ENCODE data around the gene RFESD. TPM values are rescaled to one million over a fixed set of nuclear protein-coding genes. Genes with fewer than 3 reads are reported as not detected.
"Not testable (repeated sequence)": the region's sequence is repeated elsewhere in the genome, so short reads cannot be mapped to it uniquely, and the experiment has no call there.

The RFESD gene
- total RNA-seq, 1 donor from 2014 or later: 1.7 TPM

DNA sequence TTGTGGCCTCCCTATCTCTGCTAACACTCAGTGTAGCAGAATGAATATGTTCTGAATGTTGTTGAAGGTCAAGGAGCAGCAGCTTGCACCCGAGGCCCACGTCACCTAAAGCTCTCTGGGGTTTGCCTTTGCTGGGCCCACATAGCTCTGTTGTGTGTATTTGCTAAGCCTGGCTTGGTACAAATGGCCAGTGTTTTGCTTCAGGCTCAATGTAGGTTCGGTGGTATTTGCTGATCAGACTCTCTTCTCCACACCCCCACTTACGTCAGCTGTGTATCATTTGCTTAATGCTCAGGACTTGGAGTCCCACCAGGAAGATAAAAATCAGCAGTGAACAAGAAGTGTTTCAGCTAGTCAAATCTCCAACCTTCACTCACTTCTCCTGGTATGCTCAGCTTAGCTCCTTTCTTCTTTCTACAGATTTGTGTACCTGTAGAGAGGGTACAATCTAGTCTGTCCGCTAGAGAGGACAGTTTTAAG is 4.8 kb upstream of the RFESD start:
- DNase-seq (ENCODE audit: extremely low spot score, unreplicated experiment): no peak
- H3K4me1 Mint-ChIP-seq (ENCODE audit: unreplicated experiment): peaks cover 2% of the 10 kb centered on the region
- H3K27ac Mint-ChIP-seq (ENCODE audit: unreplicated experiment): no peak overlapping the region
- no peak overlapping the region for H3K4me3 Mint-ChIP-seq (ENCODE audit: unreplicated experiment)
- TF ChIP-seq, protein P1, sequence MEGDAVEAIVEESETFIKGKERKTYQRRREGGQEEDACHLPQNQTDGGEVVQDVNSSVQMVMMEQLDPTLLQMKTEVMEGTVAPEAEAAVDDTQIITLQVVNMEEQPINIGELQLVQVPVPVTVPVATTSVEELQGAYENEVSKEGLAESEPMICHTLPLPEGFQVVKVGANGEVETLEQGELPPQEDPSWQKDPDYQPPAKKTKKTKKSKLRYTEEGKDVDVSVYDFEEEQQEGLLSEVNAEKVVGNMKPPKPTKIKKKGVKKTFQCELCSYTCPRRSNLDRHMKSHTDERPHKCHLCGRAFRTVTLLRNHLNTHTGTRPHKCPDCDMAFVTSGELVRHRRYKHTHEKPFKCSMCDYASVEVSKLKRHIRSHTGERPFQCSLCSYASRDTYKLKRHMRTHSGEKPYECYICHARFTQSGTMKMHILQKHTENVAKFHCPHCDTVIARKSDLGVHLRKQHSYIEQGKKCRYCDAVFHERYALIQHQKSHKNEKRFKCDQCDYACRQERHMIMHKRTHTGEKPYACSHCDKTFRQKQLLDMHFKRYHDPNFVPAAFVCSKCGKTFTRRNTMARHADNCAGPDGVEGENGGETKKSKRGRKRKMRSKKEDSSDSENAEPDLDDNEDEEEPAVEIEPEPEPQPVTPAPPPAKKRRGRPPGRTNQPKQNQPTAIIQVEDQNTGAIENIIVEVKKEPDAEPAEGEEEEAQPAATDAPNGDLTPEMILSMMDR (IDR thresholded peaks at IDR 0.05): no peak
- H3K27me3 Mint-ChIP-seq (ENCODE audit: unreplicated experiment): peaks cover 9% of the 10 kb centered on the region
- no peaks in the 10 kb centered on the region for H3K9me3 Mint-ChIP-seq (ENCODE audit: unreplicated experiment)
- H3K36me3 Mint-ChIP-seq (ENCODE audit: unreplicated experiment): no peaks in the 10 kb centered on the region

DNA sequence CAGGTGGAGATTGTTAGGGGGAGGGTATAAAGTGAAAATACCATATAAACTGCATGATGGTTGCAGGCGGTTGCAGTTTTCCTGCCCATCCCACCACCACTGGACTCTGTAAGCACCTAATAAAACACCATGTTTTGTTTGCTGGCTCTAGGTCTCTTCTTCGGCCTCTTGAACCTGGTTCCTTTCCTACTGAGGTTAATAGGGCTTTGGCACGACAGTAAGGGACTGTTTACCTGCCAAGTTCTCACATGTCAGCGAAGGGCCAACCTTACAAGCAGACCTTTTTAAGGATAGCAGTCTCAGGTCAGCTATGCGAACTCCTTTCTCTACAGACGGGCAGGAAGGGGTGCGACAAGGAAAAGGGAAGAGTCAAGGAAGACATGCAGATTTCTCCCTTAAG is 3.4 kb upstream of the RFESD start:
- H3K36me3 Mint-ChIP-seq (ENCODE audit: unreplicated experiment): no peaks in the 10 kb centered on the region
- no peak overlapping the region for H3K4me3 Mint-ChIP-seq (ENCODE audit: unreplicated experiment)
- H3K4me1 Mint-ChIP-seq (ENCODE audit: unreplicated experiment): peaks cover 10% of the 10 kb centered on the region
- no peak for DNase-seq (ENCODE audit: extremely low spot score, unreplicated experiment)
- H3K9me3 Mint-ChIP-seq (ENCODE audit: unreplicated experiment): no peaks in the 10 kb centered on the region
- H3K27me3 Mint-ChIP-seq (ENCODE audit: unreplicated experiment): peaks cover 6% of the 10 kb centered on the region
- TF ChIP-seq, protein P1 (IDR thresholded peaks at IDR 0.05): no peak
- H3K27ac Mint-ChIP-seq (ENCODE audit: unreplicated experiment): no peak overlapping the region

DNA sequence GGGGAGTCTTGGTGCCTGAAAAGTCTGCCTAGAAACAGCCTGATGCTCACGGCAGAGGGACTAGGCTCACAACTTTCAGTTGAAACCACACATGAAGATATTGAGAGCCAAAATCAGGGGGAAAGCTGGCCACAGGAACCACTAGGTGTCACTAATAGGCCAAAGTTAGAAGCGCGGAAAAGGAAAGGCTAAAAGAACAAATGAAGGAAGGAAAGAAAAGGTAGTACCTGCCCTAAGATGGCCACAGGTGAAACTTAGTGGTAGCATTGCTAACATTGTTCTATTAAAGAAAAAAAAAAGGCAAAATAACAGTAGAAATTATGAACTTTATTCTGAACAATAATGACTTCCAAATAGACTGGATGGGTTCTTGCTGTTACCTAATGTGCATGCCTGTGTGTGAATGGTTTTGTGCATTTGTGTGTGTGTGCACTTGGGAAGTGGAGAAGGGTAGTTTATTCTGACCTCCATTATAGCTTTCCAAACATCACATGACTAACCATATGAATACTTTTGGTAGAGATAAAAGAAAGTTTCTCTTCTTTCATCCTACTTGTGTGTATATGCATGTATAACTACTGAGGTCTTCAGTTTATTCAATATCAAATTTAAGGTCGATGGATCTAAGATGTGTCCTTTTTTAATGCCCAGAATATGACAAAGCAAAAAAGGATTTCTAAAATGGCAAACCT is 2.1 kb upstream of the RFESD start:
- Mint-ChIP-seq H3K36me3 (ENCODE audit: unreplicated experiment) (no peaks in the 10 kb centered on the region), H3K27me3 (ENCODE audit: unreplicated experiment) (no peaks in the 10 kb centered on the region), H3K9me3 (ENCODE audit: unreplicated experiment) (no peaks in the 10 kb centered on the region), H3K27ac (ENCODE audit: unreplicated experiment) (no peak overlapping the region), H3K4me3 (ENCODE audit: unreplicated experiment) (no peak overlapping the region), H3K4me1 (ENCODE audit: unreplicated experiment) (peaks cover 15% of the 10 kb centered on the region)
- no peak for DNase-seq (ENCODE audit: extremely low spot score, unreplicated experiment)
- TF ChIP-seq, protein P1 (IDR thresholded peaks at IDR 0.05): peak; percentile 88

DNA sequence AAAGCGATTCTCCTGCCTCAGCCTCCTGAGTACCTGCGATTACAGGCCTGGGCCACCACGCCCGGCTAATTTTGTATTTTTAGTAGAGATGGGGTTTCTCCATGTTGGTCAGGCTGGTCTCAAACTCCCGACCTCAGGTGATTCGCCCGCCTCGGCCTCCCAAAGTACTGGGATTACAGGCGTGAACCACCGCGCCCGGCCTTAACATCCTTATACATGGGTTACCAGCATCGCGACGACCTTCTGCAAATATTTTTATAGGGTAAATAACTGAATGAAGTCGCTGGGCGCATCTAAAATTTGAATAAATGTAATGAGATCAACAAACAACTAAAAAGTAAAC is 380 bp upstream of the RFESD start:
- not testable (repeated sequence) for H3K36me3 Mint-ChIP-seq (ENCODE audit: unreplicated experiment); H3K9me3 Mint-ChIP-seq (ENCODE audit: unreplicated experiment); H3K27me3 Mint-ChIP-seq (ENCODE audit: unreplicated experiment); DNase-seq (ENCODE audit: extremely low spot score, unreplicated experiment)
- peak overlapping the region; percentile 77 for H3K4me3 Mint-ChIP-seq (ENCODE audit: unreplicated experiment)
- H3K27ac Mint-ChIP-seq (ENCODE audit: unreplicated experiment): peak overlapping the region; percentile 88
- H3K4me1 Mint-ChIP-seq (ENCODE audit: unreplicated experiment): peaks cover 19% of the 10 kb centered on the region

DNA sequence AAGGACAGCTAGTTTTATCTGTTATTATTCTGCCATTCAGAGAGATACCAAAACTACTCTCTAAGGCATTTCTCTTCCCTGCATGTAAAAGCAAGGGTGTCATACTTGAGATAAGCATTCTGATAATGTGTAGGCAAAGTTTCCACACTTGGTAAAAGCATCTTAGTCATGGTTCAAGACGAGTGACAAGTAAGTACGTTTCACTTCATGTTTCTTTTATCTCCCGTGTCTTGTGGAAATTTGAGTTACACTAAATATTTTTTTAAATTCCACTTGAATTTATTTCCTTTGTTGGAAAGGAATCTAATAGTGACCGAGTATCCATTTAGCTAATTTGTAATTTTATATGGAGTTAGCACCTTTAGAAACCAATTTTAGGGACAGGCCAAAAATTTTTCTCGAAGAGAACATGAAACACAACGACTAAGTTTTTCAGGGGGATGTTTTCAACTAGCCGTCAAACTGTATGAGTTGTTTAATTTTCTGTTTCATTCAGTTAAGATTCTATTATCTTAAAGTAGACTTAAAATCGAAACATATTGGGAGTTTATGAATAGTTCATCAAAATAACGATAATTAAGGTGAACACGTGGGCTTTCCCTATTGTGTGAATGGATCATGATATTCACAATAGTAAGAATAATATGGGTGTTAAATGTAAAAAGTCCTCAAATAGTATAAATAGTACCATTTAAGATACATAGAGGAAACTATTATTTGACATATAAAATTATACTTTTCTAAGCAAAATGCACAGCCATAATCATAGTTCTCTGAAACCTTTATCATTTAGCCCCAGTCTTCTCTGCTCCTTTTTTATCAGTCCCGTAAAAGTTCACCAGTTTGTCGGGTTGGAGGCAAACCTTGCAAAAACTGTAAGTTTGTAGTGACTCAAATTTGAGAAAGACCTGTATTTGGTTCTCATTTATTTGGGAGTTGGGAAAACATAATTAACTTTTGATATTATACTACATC is 1.6 kb downstream of the RFESD start:
- H3K27me3 Mint-ChIP-seq (ENCODE audit: unreplicated experiment): no peaks in the 10 kb centered on the region
- DNase-seq (ENCODE audit: extremely low spot score, unreplicated experiment): no peak
- H3K36me3 Mint-ChIP-seq (ENCODE audit: unreplicated experiment): peaks cover 2% of the 10 kb centered on the region
- H3K9me3 Mint-ChIP-seq (ENCODE audit: unreplicated experiment): no peaks in the 10 kb centered on the region
- no peak overlapping the region for H3K4me3 Mint-ChIP-seq (ENCODE audit: unreplicated experiment)
- TF ChIP-seq, protein P1 (IDR thresholded peaks at IDR 0.05): no peak
- no peak overlapping the region for H3K27ac Mint-ChIP-seq (ENCODE audit: unreplicated experiment)
- peaks cover 19% of the 10 kb centered on the region for H3K4me1 Mint-ChIP-seq (ENCODE audit: unreplicated experiment)

Data from osteocyte (in vitro differentiated cells).